HL-60 (cell line): ENCODE measurements around the gene GP1BB.

Experiments
- DNase-seq, 2 experiments: peaks; one replicate each; pipeline ENCODE4 v3.0.0-alpha.2; 2010 to 2020; ENCODE audit warnings: low read depth in 1 of 2, low spot score in 1 of 2
- H3K27ac ChIP-seq: fragments of 250-450 bp; sonication (Bioruptor Pico); replicated peaks from 2 replicates; pipeline ENCODE4 v1.5.1; 2020; ENCODE audit warnings: mild to moderate bottlenecking, moderate library complexity
- H3K27me3 ChIP-seq: fragments of 250-450 bp; sonication (Bioruptor Pico); 2 replicates; pipeline ENCODE4 v1.5.1; 2021; ENCODE audit warnings: mild to moderate bottlenecking, moderate library complexity; ENCODE audit not compliant: insufficient read depth, poor library complexity, severe bottlenecking
- H3K4me3 ChIP-seq: replicated peaks from 2 replicates; pipeline ENCODE4 v1.5.1; 2011; ENCODE audit warnings: mild to moderate bottlenecking, control low read depth, low read length; ENCODE audit not compliant: insufficient read depth
- GABPA ChIP-seq: IDR thresholded peaks from 2 replicates; pipeline ENCODE4 v1.6.1; 2012; ENCODE audit warnings: low read depth
- POLR2AphosphoS5 ChIP-seq: IDR thresholded peaks from 2 replicates; pipeline ENCODE4 v1.6.1; 2012; ENCODE audit warnings: low read depth
- SPI1 ChIP-seq: IDR thresholded peaks from 2 replicates; pipeline ENCODE4 v1.6.1; 2012; ENCODE audit warnings: low read depth, mild to moderate bottlenecking, borderline replicate concordance
- TF ChIP-seq, protein P1 (sequence below): IDR thresholded peaks from 2 replicates; pipeline ENCODE4 v1.6.1; 2012; ENCODE audit warnings: low read depth; ENCODE audit not compliant: insufficient replicate concordance
- TF ChIP-seq, protein P2 (sequence below): IDR thresholded peaks from one replicate; pipeline ENCODE4 v1.5.1; 2011; ENCODE audit warnings: low read length, control low read depth, inconsistent platforms; ENCODE audit not compliant: insufficient read depth

The GP1BB gene

DNA sequence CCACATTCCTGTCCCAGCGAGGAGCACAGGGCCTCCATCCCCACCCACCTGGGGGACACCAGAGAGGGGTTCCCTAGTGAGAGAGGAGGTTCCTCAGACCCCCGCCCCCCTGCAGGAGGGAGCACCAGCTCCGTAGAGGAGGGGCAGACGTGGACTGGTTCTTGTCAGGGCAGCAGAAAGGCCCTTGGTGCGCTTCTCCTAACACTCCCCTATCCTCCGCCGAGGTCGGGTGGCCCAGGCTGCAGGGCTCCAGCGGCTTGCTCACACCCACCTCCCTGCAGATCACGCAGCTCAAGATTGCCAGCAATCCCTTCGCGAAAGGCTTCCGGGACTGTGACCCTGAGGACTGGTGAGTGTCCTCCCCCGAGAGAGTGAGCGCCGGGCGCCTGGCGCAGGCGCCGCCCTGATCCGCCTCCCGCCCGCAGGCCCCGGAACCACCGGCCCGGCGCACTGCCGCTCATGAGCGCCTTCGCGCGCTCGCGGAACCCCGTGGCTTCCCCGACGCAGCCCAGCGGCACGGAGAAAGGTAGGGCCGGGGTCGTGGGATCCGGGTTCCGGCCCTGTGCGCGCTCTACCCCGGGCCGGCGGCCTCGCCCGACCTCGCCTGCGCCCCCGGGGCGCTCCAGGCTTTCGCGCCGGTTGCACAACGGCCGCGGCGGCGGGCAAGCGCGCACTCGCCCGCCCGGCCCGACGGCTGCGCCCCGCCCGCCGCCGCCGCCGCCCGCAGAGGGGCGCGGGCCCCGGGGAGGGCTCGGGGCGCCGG is 42.3 kb downstream of the GP1BB start:
- Histone ChIP-seq H3K4me3 (peak overlapping the region; percentile 49; the same call in 1 of the 2 replicates), H3K27me3 (peaks cover 56% of the 10 kb centered on the region), H3K27ac (no peak overlapping the region)
- TF ChIP-seq, protein P1, sequence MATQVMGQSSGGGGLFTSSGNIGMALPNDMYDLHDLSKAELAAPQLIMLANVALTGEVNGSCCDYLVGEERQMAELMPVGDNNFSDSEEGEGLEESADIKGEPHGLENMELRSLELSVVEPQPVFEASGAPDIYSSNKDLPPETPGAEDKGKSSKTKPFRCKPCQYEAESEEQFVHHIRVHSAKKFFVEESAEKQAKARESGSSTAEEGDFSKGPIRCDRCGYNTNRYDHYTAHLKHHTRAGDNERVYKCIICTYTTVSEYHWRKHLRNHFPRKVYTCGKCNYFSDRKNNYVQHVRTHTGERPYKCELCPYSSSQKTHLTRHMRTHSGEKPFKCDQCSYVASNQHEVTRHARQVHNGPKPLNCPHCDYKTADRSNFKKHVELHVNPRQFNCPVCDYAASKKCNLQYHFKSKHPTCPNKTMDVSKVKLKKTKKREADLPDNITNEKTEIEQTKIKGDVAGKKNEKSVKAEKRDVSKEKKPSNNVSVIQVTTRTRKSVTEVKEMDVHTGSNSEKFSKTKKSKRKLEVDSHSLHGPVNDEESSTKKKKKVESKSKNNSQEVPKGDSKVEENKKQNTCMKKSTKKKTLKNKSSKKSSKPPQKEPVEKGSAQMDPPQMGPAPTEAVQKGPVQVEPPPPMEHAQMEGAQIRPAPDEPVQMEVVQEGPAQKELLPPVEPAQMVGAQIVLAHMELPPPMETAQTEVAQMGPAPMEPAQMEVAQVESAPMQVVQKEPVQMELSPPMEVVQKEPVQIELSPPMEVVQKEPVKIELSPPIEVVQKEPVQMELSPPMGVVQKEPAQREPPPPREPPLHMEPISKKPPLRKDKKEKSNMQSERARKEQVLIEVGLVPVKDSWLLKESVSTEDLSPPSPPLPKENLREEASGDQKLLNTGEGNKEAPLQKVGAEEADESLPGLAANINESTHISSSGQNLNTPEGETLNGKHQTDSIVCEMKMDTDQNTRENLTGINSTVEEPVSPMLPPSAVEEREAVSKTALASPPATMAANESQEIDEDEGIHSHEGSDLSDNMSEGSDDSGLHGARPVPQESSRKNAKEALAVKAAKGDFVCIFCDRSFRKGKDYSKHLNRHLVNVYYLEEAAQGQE = no peak
- TF ChIP-seq SPI1 = no peak
- TF ChIP-seq, protein P2, sequence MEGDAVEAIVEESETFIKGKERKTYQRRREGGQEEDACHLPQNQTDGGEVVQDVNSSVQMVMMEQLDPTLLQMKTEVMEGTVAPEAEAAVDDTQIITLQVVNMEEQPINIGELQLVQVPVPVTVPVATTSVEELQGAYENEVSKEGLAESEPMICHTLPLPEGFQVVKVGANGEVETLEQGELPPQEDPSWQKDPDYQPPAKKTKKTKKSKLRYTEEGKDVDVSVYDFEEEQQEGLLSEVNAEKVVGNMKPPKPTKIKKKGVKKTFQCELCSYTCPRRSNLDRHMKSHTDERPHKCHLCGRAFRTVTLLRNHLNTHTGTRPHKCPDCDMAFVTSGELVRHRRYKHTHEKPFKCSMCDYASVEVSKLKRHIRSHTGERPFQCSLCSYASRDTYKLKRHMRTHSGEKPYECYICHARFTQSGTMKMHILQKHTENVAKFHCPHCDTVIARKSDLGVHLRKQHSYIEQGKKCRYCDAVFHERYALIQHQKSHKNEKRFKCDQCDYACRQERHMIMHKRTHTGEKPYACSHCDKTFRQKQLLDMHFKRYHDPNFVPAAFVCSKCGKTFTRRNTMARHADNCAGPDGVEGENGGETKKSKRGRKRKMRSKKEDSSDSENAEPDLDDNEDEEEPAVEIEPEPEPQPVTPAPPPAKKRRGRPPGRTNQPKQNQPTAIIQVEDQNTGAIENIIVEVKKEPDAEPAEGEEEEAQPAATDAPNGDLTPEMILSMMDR = no peak
- no peak for DNase-seq

DNA sequence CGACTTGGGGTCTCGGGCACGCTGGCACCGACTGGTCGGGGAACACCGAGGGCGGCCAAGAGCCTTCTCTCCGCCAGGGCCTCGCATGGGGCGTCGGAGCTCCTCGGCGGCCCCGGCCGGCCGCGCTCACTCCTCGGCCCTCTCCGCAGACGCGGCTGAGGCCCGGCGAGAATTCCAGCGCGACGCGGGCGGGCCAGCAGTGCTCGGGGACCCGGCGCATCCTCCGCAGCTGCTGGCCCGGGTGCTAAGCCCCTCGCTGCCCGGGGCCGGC is 42.8 kb downstream of the GP1BB start:
- no peak for DNase-seq
- H3K4me3 ChIP-seq = peak overlapping the region; percentile 49
- TF ChIP-seq, protein P2 = no peak
- TF ChIP-seq POLR2AphosphoS5 (no peak), GABPA (no peak), SPI1 (no peak)
- TF ChIP-seq, protein P1 = no peak
- H3K27me3 ChIP-seq = peaks cover 56% of the 10 kb centered on the region
- H3K27ac ChIP-seq = no peak overlapping the region

DNA sequence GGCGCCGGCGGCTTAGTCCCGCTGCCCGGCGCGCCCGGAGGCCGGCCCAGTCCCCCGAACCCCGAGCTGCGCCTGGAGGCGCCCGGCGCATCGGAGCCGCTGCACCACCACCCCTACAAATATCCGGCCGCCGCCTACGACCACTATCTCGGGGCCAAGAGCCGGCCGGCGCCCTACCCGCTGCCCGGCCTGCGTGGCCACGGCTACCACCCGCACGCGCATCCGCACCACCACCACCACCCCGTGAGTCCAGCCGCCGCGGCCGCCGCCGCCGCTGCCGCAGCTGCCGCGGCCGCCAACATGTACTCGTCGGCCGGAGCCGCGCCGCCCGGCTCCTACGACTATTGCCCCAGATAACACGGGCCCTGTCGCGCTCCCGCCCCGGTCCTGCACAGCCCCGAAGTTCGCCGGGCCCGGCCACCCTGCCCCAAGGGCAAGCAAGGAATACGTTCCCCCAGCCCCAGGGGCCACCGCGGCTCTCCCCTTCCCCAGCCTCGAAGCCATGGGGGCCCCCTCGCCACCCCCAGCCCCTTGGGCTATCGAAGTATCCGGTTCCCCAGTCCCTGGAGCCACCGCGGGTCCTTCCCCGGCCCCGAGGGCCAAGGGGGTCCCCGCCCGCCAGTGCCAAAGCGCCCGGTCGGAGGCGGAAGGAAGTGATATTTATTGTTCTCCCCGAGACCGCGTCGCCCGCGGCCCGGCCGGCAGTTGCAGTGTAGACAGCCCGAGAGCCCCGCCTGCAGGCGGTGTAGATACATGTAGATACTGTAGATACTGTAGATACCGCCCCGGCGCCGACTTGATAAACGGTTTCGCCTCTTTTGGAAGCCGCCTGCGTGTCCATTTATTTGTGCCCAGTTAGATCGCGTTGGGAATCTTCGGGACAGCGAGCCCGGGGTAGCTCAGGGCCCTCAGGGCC is 43.4 kb downstream of the GP1BB start:
- TF ChIP-seq POLR2AphosphoS5 = no peak
- TF ChIP-seq GABPA = peak; percentile 68
- TF ChIP-seq, protein P1 = no peak
- TF ChIP-seq, protein P2 = peak; percentile 44
- TF ChIP-seq SPI1 = peak; percentile 56; the same call in 1 of the 2 replicates
- peak; percentile 63 to 90 for DNase-seq
- H3K27me3 ChIP-seq = peaks cover 53% of the 10 kb centered on the region
- 0 out of 2 replicates have a peak overlapping the region, but pooled peaks have one; percentile 25 for H3K27ac ChIP-seq
- H3K4me3 ChIP-seq = peak overlapping the region; percentile 49
